Activated naive CD8-positive, alpha-beta T cell (primary cell): ENCODE measurements around the gene RNASE4.
"Not testable (repeated sequence)": the region's sequence is repeated elsewhere in the genome, so short reads cannot be mapped to it uniquely, and the experiment has no call there.

ENCODE experiments used
- H3K27ac Mint-ChIP-seq: one replicate; pipeline ENCODE4 v1.8.0; 2021; ENCODE audit warnings: mixed read lengths
- H3K27me3 Mint-ChIP-seq: one replicate; pipeline ENCODE4 v1.8.0; 2021; ENCODE audit warnings: mixed read lengths
- H3K36me3 Mint-ChIP-seq: one replicate; pipeline ENCODE4 v1.8.0; 2021; ENCODE audit warnings: mixed read lengths
- H3K4me1 Mint-ChIP-seq: one replicate; pipeline ENCODE4 v1.8.0; 2021; ENCODE audit warnings: low read depth, mixed read lengths
- H3K4me3 Mint-ChIP-seq: one replicate; pipeline ENCODE4 v1.8.0; 2021; ENCODE audit warnings: mild to moderate bottlenecking, mixed read lengths
- H3K9me3 Mint-ChIP-seq: one replicate; pipeline ENCODE4 v1.8.0; 2021; ENCODE audit warnings: low read depth, mixed read lengths

The RNASE4 gene

DNA sequence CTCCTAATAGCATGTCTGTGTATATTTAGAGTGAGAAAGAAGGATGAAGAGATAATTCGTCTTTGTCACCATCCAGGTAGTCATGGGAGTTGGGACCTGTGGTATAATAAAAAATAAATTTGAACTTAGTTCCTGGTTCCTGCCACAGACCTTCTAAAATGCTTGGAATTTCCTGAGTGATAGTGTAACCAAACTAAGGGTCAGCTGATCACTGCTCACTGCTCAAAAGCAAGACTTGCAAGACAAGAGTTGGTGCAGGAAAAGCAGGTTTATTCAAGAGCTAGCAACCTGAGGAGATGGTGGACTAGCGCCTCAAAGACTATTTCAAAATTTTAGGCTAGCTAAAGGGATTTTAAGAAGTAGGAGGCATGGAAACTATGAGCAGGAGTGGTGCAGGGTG, 23.3 kb downstream of the RNASE4 start:
- Mint-ChIP-seq H3K9me3 (no peaks in the 10 kb centered on the region), H3K36me3 (no peaks in the 10 kb centered on the region), H3K4me1 (no peaks in the 10 kb centered on the region), H3K4me3 (no peak overlapping the region), H3K27me3 (peaks cover 4% of the 10 kb centered on the region), H3K27ac (no peak overlapping the region)

DNA sequence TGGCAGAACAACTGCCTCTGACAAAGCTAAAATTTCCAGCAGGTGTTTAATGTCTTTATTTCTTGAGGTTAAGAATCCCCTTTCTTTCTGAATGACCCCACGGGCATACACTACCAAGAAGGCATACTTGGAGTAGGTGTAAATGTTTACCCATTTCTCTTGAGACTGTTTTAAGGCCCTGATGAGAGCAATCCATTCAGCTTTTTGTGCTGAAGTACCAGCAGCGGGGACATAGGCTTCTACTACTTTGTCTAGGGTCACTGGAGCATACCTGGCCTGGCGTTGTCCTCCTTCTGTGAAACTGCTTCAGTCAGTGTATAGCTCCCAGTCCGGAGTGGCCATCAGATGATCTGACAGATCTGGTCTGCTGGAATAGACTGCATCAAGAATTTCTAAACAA, 26.9 kb downstream of the RNASE4 start:
- peaks cover 4% of the 10 kb centered on the region for H3K27me3 Mint-ChIP-seq
- H3K9me3 Mint-ChIP-seq = no peaks in the 10 kb centered on the region
- H3K36me3 Mint-ChIP-seq = no peaks in the 10 kb centered on the region
- peaks cover 4% of the 10 kb centered on the region for H3K4me1 Mint-ChIP-seq
- H3K4me3 Mint-ChIP-seq = no peak overlapping the region
- H3K27ac Mint-ChIP-seq = no peak overlapping the region

DNA sequence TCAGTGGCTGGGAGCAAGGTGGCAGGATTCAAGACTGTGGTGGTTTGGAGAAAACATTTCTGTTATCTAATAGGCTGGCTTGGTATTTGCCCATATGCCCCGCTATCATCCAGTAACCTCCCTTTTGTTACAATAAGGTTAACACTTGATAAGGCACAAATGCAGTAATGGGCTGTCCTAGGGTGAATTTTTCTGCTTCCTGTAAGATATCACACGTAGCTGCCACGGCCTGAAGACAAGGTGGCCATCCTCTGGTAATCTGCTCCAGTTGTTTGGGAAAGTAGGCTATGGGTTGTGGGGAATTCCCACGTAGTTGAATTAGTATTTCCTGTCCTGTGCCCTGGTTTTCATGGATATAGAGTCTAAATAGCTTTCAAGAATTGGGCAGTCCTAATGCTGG, 27.3 kb downstream of the RNASE4 start:
- Mint-ChIP-seq H3K9me3 (no peaks in the 10 kb centered on the region), H3K36me3 (no peaks in the 10 kb centered on the region), H3K4me3 (no peak overlapping the region), H3K4me1 (peaks cover 4% of the 10 kb centered on the region), H3K27me3 (peaks cover 4% of the 10 kb centered on the region), H3K27ac (no peak overlapping the region)

DNA sequence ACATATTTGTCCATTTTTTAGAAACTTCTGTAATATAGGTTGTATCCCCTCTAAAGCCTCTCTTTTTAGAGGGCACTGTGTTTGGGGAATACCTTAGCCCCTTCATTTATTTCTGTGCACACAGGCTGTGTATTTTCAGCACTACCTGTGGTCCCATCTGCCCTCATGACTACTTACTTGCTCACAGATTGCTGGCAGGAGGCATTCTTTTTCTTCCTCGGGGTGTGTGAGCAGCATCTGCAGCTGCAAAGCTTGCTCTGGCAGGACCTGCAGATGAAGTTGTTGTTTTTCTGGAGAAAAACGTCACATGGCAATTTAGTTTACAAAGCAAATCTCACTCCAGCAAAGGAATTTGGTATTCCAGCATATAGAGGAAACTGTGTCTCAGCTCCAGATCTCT, 28.5 kb downstream of the RNASE4 start:
- H3K36me3 Mint-ChIP-seq = no peaks in the 10 kb centered on the region
- no peaks in the 10 kb centered on the region for H3K9me3 Mint-ChIP-seq
- peaks cover 4% of the 10 kb centered on the region for H3K4me1 Mint-ChIP-seq
- no peak overlapping the region for H3K4me3 Mint-ChIP-seq
- peaks cover 6% of the 10 kb centered on the region for H3K27me3 Mint-ChIP-seq
- H3K27ac Mint-ChIP-seq = no peak overlapping the region

GRCh38 chr14:20714593-20715250, 30.4 kb downstream of the RNASE4 start:
- no peaks in the 10 kb centered on the region for H3K9me3 Mint-ChIP-seq
- no peak overlapping the region for H3K27ac Mint-ChIP-seq

DNA sequence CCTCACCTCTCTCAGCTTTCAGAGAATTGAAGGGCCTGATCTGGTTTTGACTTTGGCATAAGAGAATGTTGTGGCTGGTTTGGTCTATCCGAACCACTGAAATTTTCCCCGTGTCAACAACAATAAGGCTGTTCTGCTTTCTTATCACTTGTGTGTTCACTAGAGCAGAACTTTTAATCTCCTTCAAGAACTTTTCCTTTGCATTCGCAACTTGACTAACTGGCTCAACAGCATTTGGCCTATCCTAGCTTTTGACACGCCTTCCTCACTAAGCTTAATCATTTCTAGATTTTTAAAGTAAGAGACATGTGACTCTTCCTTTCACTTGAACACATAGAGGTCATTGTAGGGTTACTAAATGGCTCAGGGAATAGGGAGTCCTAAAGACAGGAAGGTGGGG, 35.4 kb downstream of the RNASE4 start:
- Mint-ChIP-seq H3K27ac (no peak overlapping the region), H3K4me3 (no peak overlapping the region), H3K36me3 (no peaks in the 10 kb centered on the region), H3K9me3 (no peaks in the 10 kb centered on the region), H3K27me3 (peaks cover 18% of the 10 kb centered on the region), H3K4me1 (peaks cover 4% of the 10 kb centered on the region)

More at GRCh38 chr14:20714593-20715250, 30.4 kb downstream of the RNASE4 start:
- H3K36me3 Mint-ChIP-seq = no peaks in the 10 kb centered on the region
- H3K4me3 Mint-ChIP-seq = no peak overlapping the region
- H3K4me1 Mint-ChIP-seq = peaks cover 4% of the 10 kb centered on the region
- peaks cover 6% of the 10 kb centered on the region for H3K27me3 Mint-ChIP-seq

- Mint-ChIP-seq H3K36me3 (no peaks in the 10 kb centered on the region), H3K27ac (no peak overlapping the region), H3K9me3 (no peaks in the 10 kb centered on the region), H3K4me1 (no peaks in the 10 kb centered on the region), H3K4me3 (no peak overlapping the region), H3K27me3 (peaks cover 23% of the 10 kb centered on the region)
Measured at GRCh38 chr14:20720741-20721140, 36.4 kb downstream of the RNASE4 start.

DNA sequence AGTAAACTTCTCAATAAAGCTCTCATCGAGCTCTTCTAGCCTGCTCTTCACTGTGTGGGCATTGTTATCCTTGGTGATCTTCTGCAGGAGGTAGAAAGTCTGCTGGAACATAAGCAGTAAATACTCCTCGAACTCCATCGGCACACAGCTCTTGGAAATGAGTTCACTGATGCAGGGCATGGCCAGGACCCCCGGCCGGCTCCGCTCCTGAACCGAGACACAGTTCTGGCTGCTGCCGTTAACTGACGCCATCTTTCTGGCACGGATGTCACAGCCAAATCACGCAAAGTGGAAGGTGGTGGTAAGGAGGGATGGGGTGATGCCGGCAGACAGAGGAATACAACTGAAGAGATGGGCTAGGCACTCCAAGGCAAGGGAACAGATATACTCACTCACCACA, 37.7 kb downstream of the RNASE4 start:
- no peaks in the 10 kb centered on the region for H3K36me3 Mint-ChIP-seq
- peaks cover 30% of the 10 kb centered on the region for H3K27me3 Mint-ChIP-seq
- H3K4me3 Mint-ChIP-seq = no peak overlapping the region
- no peak overlapping the region for H3K27ac Mint-ChIP-seq
- no peaks in the 10 kb centered on the region for H3K9me3 Mint-ChIP-seq
- no peaks in the 10 kb centered on the region for H3K4me1 Mint-ChIP-seq

DNA sequence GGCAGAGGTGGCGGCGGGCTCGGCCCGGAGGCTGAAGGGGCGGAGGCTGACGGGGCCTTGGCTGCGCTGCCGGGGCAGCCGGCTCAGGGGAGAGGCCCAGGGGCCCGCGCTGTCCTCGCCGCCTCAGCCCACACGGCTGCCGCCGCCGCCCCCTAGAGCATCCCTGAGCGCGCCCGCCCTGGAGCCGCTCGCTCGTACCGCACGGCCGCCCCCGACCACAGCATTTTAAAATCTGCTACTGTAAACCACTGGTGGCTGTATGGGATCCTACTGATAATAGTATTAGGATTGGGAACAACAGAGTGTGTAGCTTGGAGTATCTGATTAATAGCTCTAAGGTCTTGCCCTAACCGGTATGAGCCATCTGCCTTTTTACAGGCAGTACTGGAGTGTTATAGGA, 39.1 kb downstream of the RNASE4 start:
- H3K27me3 Mint-ChIP-seq = peaks cover 32% of the 10 kb centered on the region
- no peaks in the 10 kb centered on the region for H3K4me1 Mint-ChIP-seq
- no peaks in the 10 kb centered on the region for H3K9me3 Mint-ChIP-seq
- H3K4me3 Mint-ChIP-seq = no peak overlapping the region
- H3K27ac Mint-ChIP-seq = no peak overlapping the region
- no peaks in the 10 kb centered on the region for H3K36me3 Mint-ChIP-seq

- H3K36me3 Mint-ChIP-seq, H3K4me3 Mint-ChIP-seq, H3K27ac Mint-ChIP-seq, H3K9me3 Mint-ChIP-seq, H3K4me1 Mint-ChIP-seq: not testable (repeated sequence)
- peaks cover 34% of the 10 kb centered on the region for H3K27me3 Mint-ChIP-seq
Measured at GRCh38 chr14:20726121-20726520, 41.8 kb downstream of the RNASE4 start.

GRCh38 chr14:20726531-20726930, 42.2 kb downstream of the RNASE4 start:
- Mint-ChIP-seq H3K27ac (no peak overlapping the region), H3K4me3 (no peak overlapping the region), H3K9me3 (no peaks in the 10 kb centered on the region), H3K27me3 (peaks cover 34% of the 10 kb centered on the region), H3K4me1 (no peaks in the 10 kb centered on the region), H3K36me3 (no peaks in the 10 kb centered on the region)

- Mint-ChIP-seq H3K4me1 (no peaks in the 10 kb centered on the region), H3K36me3 (no peaks in the 10 kb centered on the region), H3K9me3 (no peaks in the 10 kb centered on the region), H3K27ac (no peak overlapping the region), H3K4me3 (no peak overlapping the region), H3K27me3 (peaks cover 15% of the 10 kb centered on the region)
Measured at GRCh38 chr14:20730891-20731290, 46.5 kb downstream of the RNASE4 start.

DNA sequence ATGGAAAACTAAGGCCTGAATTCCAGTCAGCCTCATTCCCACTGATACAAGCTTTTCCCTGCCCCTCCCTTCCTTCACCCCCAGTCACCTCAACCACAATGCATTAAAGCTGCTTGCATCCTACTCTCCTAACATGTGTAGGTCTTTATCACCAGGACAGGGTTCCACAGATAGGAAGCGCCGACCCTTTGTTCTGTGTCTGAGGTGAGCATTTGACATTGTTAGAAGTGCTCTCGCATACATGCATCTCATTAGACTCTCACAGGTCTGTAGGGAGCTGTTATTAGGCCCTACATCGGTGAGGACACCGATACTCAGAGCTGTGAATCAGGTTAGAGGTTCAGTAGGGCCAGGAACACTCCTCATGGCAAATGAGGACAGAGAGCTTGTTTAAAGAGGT, 48.1 kb downstream of the RNASE4 start:
- H3K4me3 Mint-ChIP-seq = no peak overlapping the region

GRCh38 chr14:20732979-20733635, 48.7 kb downstream of the RNASE4 start:
- Mint-ChIP-seq H3K4me3 (no peak overlapping the region), H3K27me3 (peaks cover 5% of the 10 kb centered on the region), H3K27ac (no peak overlapping the region), H3K9me3 (no peaks in the 10 kb centered on the region), H3K36me3 (no peaks in the 10 kb centered on the region), H3K4me1 (no peaks in the 10 kb centered on the region)

More for the DNA sequence above, 48.1 kb downstream of the RNASE4 start:
- no peaks in the 10 kb centered on the region for H3K9me3 Mint-ChIP-seq
- no peak overlapping the region for H3K27ac Mint-ChIP-seq
- no peaks in the 10 kb centered on the region for H3K36me3 Mint-ChIP-seq
- H3K4me1 Mint-ChIP-seq = no peaks in the 10 kb centered on the region
- H3K27me3 Mint-ChIP-seq = peaks cover 7% of the 10 kb centered on the region

- no peaks in the 10 kb centered on the region for H3K4me1 Mint-ChIP-seq
- H3K4me3 Mint-ChIP-seq = no peak overlapping the region
- H3K9me3 Mint-ChIP-seq = no peaks in the 10 kb centered on the region
- H3K27me3 Mint-ChIP-seq = peaks cover 5% of the 10 kb centered on the region
- no peak overlapping the region for H3K27ac Mint-ChIP-seq
- no peaks in the 10 kb centered on the region for H3K36me3 Mint-ChIP-seq
Measured at GRCh38 chr14:20733684-20734429, 49.5 kb downstream of the RNASE4 start.
